GM18502 (cell line): ENCODE measurements around the gene SCD5.
A peak's percentile ranks its signal among the peaks of the same experiment; 100 is the strongest.

Experiments used
- ATAC-seq: cut with Tn5 transposase; IDR thresholded peaks from one replicate; pipeline ENCODE4 v1.9.1; 2021; ENCODE audit warnings: mild to moderate bottlenecking; ENCODE audit not compliant: unreplicated experiment, poor library complexity

SCD5 gene

GRCh38 chr4:82739287-82740190 is 59.1 kb downstream of the SCD5 start:
- ATAC-seq: peak; percentile 100

- no peak for ATAC-seq
Observed at GRCh38 chr4:82737354-82737753, 61.2 kb downstream of the SCD5 start.

- no peak for ATAC-seq
Observed at GRCh38 chr4:82733636-82734035, 65.0 kb downstream of the SCD5 start.

- no peak for ATAC-seq
Observed at GRCh38 chr4:82728301-82728700, 70.3 kb downstream of the SCD5 start.

GRCh38 chr4:82726596-82726995 is 72.0 kb downstream of the SCD5 start:
- no peak for ATAC-seq

DNA sequence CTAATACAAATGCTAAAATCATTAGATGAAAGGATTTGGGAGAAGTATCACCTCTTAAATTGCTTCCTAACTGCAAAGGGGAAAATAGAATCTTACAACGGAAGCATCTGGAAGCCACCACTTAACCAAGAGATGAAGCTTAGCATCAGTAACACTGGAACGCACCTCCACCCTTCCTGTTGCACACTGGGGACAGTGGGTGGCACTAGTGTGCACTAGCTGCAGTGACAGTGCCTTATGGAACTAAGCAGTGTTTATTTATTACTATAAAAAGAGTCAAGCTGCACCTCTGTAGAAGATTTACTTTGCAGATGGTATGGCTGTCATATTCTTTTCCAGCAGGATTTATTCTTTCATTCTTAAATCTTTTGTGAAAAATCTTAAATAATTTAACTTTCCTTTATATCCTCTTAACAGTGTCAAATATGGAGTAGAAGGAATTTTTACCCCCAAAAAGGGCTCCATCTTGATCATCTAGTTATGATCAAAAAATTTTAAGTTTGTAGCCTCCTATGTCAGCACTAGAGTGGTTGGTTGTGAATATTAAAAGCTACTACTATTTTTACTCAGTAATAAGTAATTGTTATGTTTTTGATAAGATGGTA is 76.7 kb downstream of the SCD5 start:
- ATAC-seq: peak; percentile 69

GRCh38 chr4:82718162-82718940 is 80.2 kb downstream of the SCD5 start:
- no peak for ATAC-seq

- ATAC-seq: no peak
Observed at GRCh38 chr4:82715731-82716617, 82.6 kb downstream of the SCD5 start.

GRCh38 chr4:82713856-82714255 is 84.7 kb downstream of the SCD5 start:
- ATAC-seq: no peak

GRCh38 chr4:82712561-82712960 is 86.0 kb downstream of the SCD5 start:
- ATAC-seq: no peak

GRCh38 chr4:82711158-82711785 is 87.3 kb downstream of the SCD5 start:
- no peak for ATAC-seq

- ATAC-seq: no peak
Observed at GRCh38 chr4:82710197-82710929, 88.2 kb downstream of the SCD5 start.

- no peak for ATAC-seq
Observed at GRCh38 chr4:82708982-82709381, 89.6 kb downstream of the SCD5 start.

DNA sequence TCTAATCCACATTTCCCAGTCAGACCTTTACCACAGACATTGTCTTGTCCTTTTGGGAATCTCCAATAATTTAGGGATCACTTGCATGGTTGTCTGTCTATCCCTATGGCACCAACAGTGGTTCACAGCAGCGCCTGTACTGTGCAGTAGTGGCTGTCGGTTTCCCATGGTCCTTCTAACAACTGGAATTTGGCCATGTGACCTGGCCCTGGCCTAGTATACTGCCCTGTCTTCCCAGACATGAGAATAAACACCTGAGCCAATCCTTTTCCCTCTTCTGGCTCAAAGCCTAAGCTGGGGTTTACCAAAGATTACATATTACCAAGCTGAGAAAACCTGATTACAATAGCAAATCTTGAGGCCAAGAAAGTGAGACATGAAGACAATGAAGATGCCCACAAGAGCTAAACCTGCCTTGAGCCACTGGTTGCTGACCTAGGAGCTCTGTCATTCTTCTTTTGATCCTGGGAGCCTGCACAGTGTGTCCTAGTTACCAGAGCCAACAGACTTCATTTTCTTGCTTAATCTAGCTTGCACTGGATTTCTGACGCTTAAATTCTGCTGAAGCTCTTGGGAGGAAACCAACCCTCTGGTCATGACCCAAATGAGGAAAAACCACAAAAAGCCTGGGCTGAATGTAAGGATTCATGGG is 92.1 kb downstream of the SCD5 start:
- ATAC-seq: no peak

GRCh38 chr4:82705928-82706300 is 92.7 kb downstream of the SCD5 start:
- no peak for ATAC-seq

- no peak for ATAC-seq
Observed at GRCh38 chr4:82705169-82705927, 93.2 kb downstream of the SCD5 start.

GRCh38 chr4:82704156-82704555 is 94.4 kb downstream of the SCD5 start:
- ATAC-seq: no peak

- no peak for ATAC-seq
Observed at GRCh38 chr4:82698412-82698811, 100.2 kb downstream of the SCD5 start.
